HG02798 (cell line): ENCODE data around the gene JMJD7.

Experiments
- ATAC-seq: cut with Tn5 transposase; IDR thresholded peaks from one replicate; pipeline ENCODE4 v1.9.1; 2021; ENCODE audit warnings: mild to moderate bottlenecking; ENCODE audit not compliant: unreplicated experiment, poor library complexity

Gene JMJD7

GRCh38 chr15:41878355-41878699 is 50.4 kb downstream of the JMJD7 start:
- no peak for ATAC-seq

DNA sequence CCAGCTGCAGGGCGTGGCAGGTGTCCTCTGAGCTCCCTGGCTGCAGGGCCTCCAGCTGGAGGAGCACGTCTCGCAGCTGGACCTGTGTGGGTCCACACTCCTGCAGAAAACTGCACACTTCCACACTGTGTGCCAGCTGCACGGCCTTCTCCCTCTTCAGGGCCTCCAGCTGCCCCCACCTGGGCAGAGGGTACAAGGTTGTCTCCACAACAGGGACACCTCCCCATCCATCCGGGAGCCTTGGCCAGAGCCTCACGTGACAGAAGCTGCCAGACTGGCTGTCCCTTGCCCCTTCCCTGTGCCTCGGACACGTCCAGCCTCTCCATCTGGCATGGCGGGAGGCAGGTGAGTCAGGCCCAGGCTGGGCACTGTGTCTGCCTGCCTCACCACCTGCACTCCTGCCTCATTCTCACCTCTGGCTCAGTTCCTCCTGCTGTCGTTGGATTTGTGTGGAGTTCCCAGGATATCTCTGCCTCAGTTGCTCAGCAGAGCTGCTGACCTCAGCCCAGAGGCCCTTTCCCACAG is 51.5 kb downstream of the JMJD7 start:
- no peak for ATAC-seq

GRCh38 chr15:41880156-41880877 is 52.4 kb downstream of the JMJD7 start:
- ATAC-seq = no peak

DNA sequence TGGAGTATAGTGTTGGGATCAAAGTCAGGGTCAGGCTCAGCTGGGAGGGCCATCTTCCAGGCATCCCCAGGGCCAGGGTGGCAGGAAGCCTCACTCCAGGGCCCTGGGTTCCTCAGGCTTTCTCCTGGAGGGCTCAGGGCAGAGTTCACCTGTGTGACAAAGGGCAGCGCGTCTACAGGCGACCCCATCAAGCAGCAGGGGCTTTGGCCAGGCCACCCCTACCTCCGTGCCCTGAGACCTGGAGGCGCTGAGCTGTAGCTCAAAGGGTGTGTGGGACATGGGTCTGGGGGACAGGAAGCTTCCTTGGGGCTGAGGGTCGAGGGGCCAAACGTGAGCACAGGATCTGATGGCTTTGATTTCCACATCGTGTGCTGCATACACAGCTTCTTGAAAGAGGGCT is 53.2 kb downstream of the JMJD7 start:
- ATAC-seq = no peak

DNA sequence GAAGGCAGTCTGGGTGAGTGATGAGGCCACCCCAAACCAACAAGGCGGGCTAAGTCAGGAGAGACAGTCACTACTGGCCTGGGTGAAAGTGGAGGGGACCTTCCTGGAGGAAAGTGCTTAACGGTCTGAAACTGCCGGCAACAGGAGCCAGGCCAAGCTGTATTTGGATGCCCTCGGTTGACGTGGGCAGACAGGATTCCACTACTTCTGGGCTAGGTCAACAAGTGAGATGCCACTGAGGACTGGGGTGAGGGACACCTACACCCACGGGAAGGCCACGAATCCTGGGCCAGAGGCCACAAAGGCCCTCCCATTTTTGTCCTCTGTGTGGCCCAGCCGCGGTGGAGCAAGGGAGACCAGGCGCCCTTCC is 53.6 kb downstream of the JMJD7 start:
- ATAC-seq = no peak

DNA sequence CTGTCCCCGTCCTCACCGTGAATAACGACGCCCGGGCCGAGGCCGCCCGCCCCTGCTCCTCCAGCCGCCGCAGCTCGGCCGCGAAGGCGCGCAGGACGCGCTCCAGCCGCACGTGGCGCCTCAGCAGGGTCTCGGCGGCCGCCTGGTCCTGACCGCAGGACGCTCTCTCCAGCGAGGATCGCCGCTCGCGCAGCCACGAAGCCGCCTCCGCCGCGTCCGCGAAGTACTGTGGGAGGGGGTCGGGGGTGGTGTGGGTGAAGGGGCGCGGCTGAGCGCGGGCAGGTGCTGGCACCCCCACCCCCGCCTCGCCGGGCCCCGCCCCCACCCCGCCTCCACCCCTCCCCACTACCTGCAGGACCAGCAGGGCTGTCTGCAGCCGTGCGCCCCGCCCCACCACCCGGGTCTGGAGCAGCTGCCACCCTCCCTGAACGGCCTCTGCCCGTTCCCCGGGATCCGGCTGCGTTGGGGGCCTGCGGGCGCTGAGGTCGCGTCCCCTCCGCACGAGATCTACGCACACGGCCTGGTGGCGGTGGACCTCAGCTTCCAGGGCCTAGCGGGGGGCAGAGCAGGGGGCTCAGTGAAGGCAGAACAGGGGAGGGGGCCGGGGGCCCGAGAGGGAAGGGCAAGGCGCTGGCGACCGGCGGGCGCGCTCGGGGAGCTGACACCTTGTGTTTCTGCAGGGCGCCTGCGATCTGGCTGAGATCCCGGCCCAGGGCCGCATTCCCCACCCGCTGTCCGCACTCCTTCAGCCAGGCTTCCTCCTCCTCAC is 54.2 kb downstream of the JMJD7 start:
- ATAC-seq = no peak

- no peak for ATAC-seq
Observed at GRCh38 chr15:41882689-41883483, 55.0 kb downstream of the JMJD7 start.

GRCh38 chr15:41883484-41883825 is 55.6 kb downstream of the JMJD7 start:
- no peak for ATAC-seq

- no peak for ATAC-seq
Observed at GRCh38 chr15:41884458-41884857, 56.6 kb downstream of the JMJD7 start.

- no peak for ATAC-seq
Observed at GRCh38 chr15:41885321-41885720, 57.4 kb downstream of the JMJD7 start.

DNA sequence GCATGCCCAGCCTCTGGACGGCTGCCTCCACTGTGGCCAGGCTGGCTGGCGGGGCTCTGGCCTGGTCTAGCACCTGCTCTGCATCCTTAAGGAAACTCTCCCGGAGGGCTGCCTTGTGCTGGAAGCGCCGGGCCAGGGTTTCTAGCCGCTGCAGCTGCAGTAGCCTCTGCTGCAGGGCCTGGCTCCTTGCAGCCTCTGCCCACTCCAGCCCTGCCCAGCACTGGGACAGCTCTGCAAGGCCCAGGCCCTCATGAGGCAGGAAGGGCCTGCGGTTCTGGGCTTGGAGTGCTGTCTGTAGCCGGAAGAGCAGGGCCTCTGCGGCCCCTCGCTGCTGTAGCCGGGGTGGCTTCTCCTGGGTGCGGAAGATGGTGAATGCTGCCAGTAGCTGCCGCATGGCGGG is 57.9 kb downstream of the JMJD7 start:
- no peak for ATAC-seq

DNA sequence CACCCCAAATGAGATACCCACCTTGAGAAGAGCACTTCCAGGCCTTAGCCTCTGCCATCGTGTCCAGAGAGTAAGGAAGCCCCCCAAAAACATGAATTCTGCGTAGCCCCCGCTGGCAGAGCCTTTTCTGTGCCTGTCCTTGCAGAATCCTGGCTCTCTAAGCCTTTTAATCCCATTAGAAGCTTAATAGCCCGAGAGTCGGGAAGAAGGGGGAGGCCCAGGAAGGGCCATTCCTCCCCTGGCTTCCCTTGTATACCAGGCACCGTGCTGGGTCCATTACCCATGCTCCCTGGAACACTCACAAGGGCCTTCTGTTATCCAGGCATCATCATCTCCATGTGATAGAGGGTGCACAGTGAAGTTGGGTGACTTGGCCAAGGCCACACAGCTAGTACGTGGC is 58.8 kb downstream of the JMJD7 start:
- no peak for ATAC-seq

- no peak for ATAC-seq
Observed at GRCh38 chr15:41887161-41887560, 59.3 kb downstream of the JMJD7 start.
